ENCODE measurements around the gene MAP2. TPM values are rescaled to one million over a fixed set of nuclear protein-coding genes. Genes with fewer than 3 reads are reported as not detected.

Gene MAP2
- total and polyA plus RNA-seq, 2 of the 13 experiments (the other 11 are each of a cell fraction or from before 2014, with no cell fraction given), result 0.08 TPM; not detected in 1

- TF ChIP-seq ZNF800 (CRISPR knock-in tag; IDR thresholded peaks at IDR 0.05), result no peak
- no peak for TF ChIP-seq MAF1 (CRISPR knock-in tag; IDR thresholded peaks at IDR 0.05; ENCODE audit: borderline replicate concordance)
- TF ChIP-seq ZNF512B (CRISPR knock-in tag; IDR thresholded peaks at IDR 0.05; ENCODE audit: borderline replicate concordance), result no peak
- no peak for TF ChIP-seq ZNF564 (CRISPR knock-in tag; IDR thresholded peaks at IDR 0.05)
- no peak for TF ChIP-seq MAFF (IDR thresholded peaks at IDR 0.05; ENCODE audit: low read depth, low read length)
Observed at GRCh38 chr2:209694748-209695147, 270.9 kb downstream of the MAP2 start (continued).

- no TSS peak for BruUV-seq (replicated peaks)
- FAIRE-seq (no peak), ATAC-seq (no peak), DNase-seq (ENCODE audit: low spot score) (no peak)
- Histone ChIP-seq H3K36me3 (replicated peaks in 1 of 2; ENCODE audit: control insufficient read depth in 1 of 2, insufficient read depth in 2 of 2, low read length in 2 of 2) (no peaks in the 10 kb centered on the region), H3K79me2 (ENCODE audit: insufficient read depth, low read length) (no peaks in the 10 kb centered on the region), H3K27me3 (ENCODE audit: control insufficient read depth in 1 of 2, insufficient read depth in 2 of 2, low read length in 2 of 2) (no peaks in the 10 kb centered on the region; a peak in 1 of 5 replicates), H3K27ac (ENCODE audit: extremely low read length, insufficient read depth, low read length) (no peak overlapping the region), H3K9me3 (ENCODE audit: low read length) (no peaks in the 10 kb centered on the region), H3K9ac (ENCODE audit: insufficient read depth, low read depth, low read length) (no peak overlapping the region), H3K4me1 (ENCODE audit: insufficient read depth, low read length) (no peaks in the 10 kb centered on the region), H3K4me3 (replicated peaks in 1 of 3; ENCODE audit: insufficient read depth in 1 of 3, low read depth in 2 of 3, low read length in 3 of 3) (no peak overlapping the region), H3K4me2 (ENCODE audit: low read depth, low read length) (no peak overlapping the region), H2AFZ (ENCODE audit: low read length) (no peak overlapping the region), H4K20me1 (ENCODE audit: insufficient read depth, low read length) (no peaks in the 10 kb centered on the region)
- 10% methylated on average over 8 of the region's 8 CpGs for WGBS (ENCODE audit: low lambda C conversion rate)
- in situ Hi-C loops (cut with HindIII; ENCODE audit: extremely low pct_ligation_motif_present, low pct_unique_long_range_greater_than_20kb), result no loop called here
- intact Hi-C loops (cut with micrococcal nuclease; ENCODE audit: unreplicated experiment), result no loop called here
- TF ChIP-seq ZNF549 (CRISPR knock-in tag; IDR thresholded peaks at IDR 0.05) (no peak), HNF1B (CRISPR knock-in tag; IDR thresholded peaks at IDR 0.05) (no peak), SMARCC2 (IDR thresholded peaks at IDR 0.05) (no peak), RBM22 (optimal IDR thresholded peaks at IDR 0.05; ENCODE audit: low read length) (no peak), ZNF784 (CRISPR knock-in tag; IDR thresholded peaks at IDR 0.05; ENCODE audit: borderline replicate concordance) (no peak), ZNF136 (CRISPR knock-in tag; IDR thresholded peaks at IDR 0.05; ENCODE audit: low read depth) (no peak)
- ChIA-PET CTCF (ENCODE audit: low intra/inter-chr PET ratio, low total read pairs) (no interaction called here), POLR2A (no interaction called here)
Observed at GRCh38 chr2:209696836-209697711, 273.2 kb downstream of the MAP2 start.

Data from HepG2 (cell line).